ENCODE data around the gene MRO. TPM values are rescaled to one million over a fixed set of nuclear protein-coding genes. Genes with fewer than 3 reads are reported as not detected.

Gene MRO
- total and polyA plus RNA-seq, 2 of the 8 experiments (the other 6 are each of a cell fraction or from before 2014, with no cell fraction given), result 0.65 to 1.0 TPM

DNA sequence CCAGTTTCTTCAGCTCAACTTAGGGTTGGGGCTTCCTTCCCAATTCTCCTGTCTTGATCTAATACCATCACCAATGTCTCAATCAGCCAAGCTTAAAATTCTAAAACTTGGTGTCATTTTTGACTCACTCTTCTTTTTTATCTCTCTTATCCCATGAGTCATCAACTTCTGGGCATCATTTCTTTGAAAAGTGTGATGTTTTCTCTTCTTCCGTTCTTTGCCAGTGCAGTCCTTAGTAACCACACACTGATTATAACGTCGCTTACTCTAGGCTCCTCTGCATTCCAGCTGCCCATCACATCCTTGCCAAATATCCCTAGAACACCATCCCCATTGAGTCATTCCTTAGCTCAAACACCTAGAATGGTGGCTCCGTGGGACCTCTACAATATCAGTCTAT, 27.4 kb upstream of the MRO start:
- H2BK12ac ChIP-seq (ENCODE audit: low read depth, low read length), result no peak overlapping the region
- H2BK15ac ChIP-seq (ENCODE audit: low read length), result no peak overlapping the region
- POLR2A ChIA-PET (ENCODE audit: partially characterized antibody), result no interaction called here
- H2AK5ac ChIP-seq (ENCODE audit: low read depth, low read length), result no peak overlapping the region
- CTCF ChIA-PET (ENCODE audit: partially characterized antibody), result interaction anchor here (0.5 to 1.5 kb wide), 8 partner anchors 14 to 410 kb away, joined by 3 to 4 read pairs (median 3); no protein-coding TSS in a partner anchor
- H2AFZ ChIP-seq (ENCODE audit: low read length), result no peak overlapping the region
- TF ChIP-seq RXRA (IDR thresholded peaks at IDR 0.05; ENCODE audit: insufficient read depth, low read depth, low read length) (no peak), SIN3A (conservative IDR thresholded peaks at IDR 0.05 in 1 of 2, IDR thresholded peaks at IDR 0.05 in 1 of 2; ENCODE audit: low read depth in 1 of 2, low read length in 2 of 2) (no peak), CBX5 (IDR thresholded peaks at IDR 0.05; ENCODE audit: low read depth, low read length) (no peak), JUND (IDR thresholded peaks at IDR 0.05; ENCODE audit: low read length) (no peak), SRF (IDR thresholded peaks at IDR 0.05; ENCODE audit: low read depth, low read length) (no peak)
- DNase-seq (ENCODE audit: low read depth in 1 of 2, low spot score in 2 of 2) (no peak), FAIRE-seq (no peak)
- no peak overlapping the region for H3K4me3 ChIP-seq (ENCODE audit: extremely low read depth in 1 of 4, insufficient read depth in 2 of 4, low read depth in 3 of 4, low read length in 4 of 4)
- H3K14ac ChIP-seq (ENCODE audit: insufficient read length), result no peak overlapping the region
- H3K4me1 ChIP-seq (replicated peaks in 1 of 4; ENCODE audit: control insufficient read depth in 3 of 4, insufficient read depth in 4 of 4, low read length in 3 of 4), result no peaks in the 10 kb centered on the region
- no peaks in the 10 kb centered on the region for H4K20me1 ChIP-seq (replicated peaks in 1 of 2; ENCODE audit: control insufficient read depth in 1 of 2, insufficient read depth in 2 of 2, low read length in 2 of 2)
- H4K91ac ChIP-seq (replicated peaks; ENCODE audit: insufficient read length, low read length), result no peak overlapping the region
- no peak overlapping the region for H3K56ac ChIP-seq (replicated peaks; ENCODE audit: insufficient read length, low read depth, low read length)
- H3K9ac ChIP-seq (replicated peaks in 1 of 4; ENCODE audit: extremely low read depth in 1 of 4, low read depth in 3 of 4, low read length in 3 of 4), result no peak overlapping the region
- no peak overlapping the region for H2BK20ac ChIP-seq (ENCODE audit: low read length)
- no peak overlapping the region for H3K27ac ChIP-seq (ENCODE audit: low read depth, low read length)
- no peak overlapping the region for H4K8ac ChIP-seq (ENCODE audit: extremely low read depth, insufficient read depth, low read length)
- H2BK5ac ChIP-seq (ENCODE audit: low read depth, low read length), result no peak overlapping the region
- no peaks in the 10 kb centered on the region for H3K23me2 ChIP-seq (ENCODE audit: low read depth, low read length)
- H3K4ac ChIP-seq (replicated peaks; ENCODE audit: insufficient read length, low read depth, low read length), result no peak overlapping the region
- 93% methylated on average over 4 of the region's 4 CpGs; no CpG with 5 or more reads in 1 of the 2 experiments for WGBS, 2 experiments (ENCODE audit: extremely low coverage in 1 of 2, insufficient coverage in 1 of 2, insufficient read length in 1 of 2, insufficient replicate concordance in 2 of 2, low coverage in 1 of 2, low lambda C conversion rate in 2 of 2, missing lambda C conversion rate in 1 of 2)
- no peak overlapping the region for H4K5ac ChIP-seq (ENCODE audit: insufficient read length, low read depth, low read length)
- H3K18ac ChIP-seq (ENCODE audit: extremely low read depth, low read length), result no peak overlapping the region
- H3K23ac ChIP-seq (ENCODE audit: insufficient read length), result no peak overlapping the region
- no peaks in the 10 kb centered on the region for H3K27me3 ChIP-seq (replicated peaks in 1 of 4; ENCODE audit: control insufficient read depth in 3 of 4, extremely low read depth in 1 of 4, insufficient read depth in 3 of 4, low read length in 3 of 4)
- H3K4me2 ChIP-seq (ENCODE audit: insufficient read depth in 1 of 2, low read depth in 2 of 2, low read length in 2 of 2), result no peak overlapping the region
- no peak overlapping the region for H2BK120ac ChIP-seq (replicated peaks; ENCODE audit: low read depth, low read length)
- H3K9me3 ChIP-seq (ENCODE audit: insufficient read depth in 2 of 2, low read depth in 1 of 2, low read length in 1 of 2), result no peaks in the 10 kb centered on the region
- no peaks in the 10 kb centered on the region for H3K79me2 ChIP-seq (ENCODE audit: control insufficient read depth in 1 of 2, insufficient read depth in 2 of 2, low read length in 2 of 2)
- no peaks in the 10 kb centered on the region for H3K36me3 ChIP-seq (ENCODE audit: control insufficient read depth in 2 of 4, insufficient read depth in 4 of 4, low read length in 3 of 4)
- no peaks in the 10 kb centered on the region for H3K79me1 ChIP-seq (ENCODE audit: low read depth, low read length)
